IPS DF 4.7 (cell line): ENCODE measurements around the gene USP32.

Experiments used
- DNase-seq: peaks from one replicate; pipeline ENCODE4 v3.0.0-alpha.2; 2013; ENCODE audit warnings: low spot score; ENCODE audit errors: extremely low read depth

The USP32 gene

DNA sequence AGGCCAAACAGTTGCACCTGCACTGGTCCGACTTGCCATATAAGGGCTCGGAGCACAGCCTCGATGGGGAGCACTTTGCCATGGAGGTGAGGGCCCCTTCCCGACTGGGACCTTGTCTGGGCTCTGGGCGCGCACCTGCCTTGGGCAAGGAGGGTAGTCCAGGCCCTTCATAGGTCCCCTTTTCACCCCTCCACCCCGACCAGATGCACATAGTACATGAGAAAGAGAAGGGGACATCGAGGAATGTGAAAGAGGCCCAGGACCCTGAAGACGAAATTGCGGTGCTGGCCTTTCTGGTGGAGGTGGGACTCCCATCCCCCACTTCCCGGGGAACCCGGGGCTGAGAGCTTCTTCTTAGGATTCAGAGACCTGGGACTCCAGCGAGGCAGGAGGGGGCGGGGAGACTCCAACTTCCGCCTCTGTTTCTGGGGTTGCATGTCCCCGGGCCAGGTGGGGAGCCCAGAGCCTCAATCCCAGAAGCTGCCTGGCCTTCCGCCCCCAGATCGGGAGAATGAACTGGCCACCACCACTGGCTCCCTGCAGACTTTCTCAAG lies 234.4 kb downstream of the USP32 start:
- no peak for DNase-seq

DNA sequence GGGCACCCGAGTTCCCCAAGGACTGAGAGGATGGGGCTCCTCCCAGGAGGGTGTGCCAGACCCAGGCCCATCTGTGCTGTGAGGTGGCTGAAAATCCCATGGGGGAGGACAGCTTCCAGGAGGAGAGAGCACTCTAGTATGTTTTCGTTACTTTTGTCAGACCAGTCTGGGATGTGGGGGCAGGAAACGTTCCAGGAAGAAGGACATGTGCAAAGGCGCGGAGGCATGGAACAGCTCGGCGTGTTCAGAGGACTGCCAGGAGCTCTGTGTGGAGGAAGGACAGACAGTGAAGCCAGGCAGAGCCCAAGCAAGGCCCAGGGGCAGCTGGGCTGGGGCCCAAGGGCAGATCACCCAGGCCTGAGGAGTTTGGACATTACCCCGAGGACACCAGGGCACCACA lies 235.2 kb downstream of the USP32 start:
- no peak for DNase-seq

DNA sequence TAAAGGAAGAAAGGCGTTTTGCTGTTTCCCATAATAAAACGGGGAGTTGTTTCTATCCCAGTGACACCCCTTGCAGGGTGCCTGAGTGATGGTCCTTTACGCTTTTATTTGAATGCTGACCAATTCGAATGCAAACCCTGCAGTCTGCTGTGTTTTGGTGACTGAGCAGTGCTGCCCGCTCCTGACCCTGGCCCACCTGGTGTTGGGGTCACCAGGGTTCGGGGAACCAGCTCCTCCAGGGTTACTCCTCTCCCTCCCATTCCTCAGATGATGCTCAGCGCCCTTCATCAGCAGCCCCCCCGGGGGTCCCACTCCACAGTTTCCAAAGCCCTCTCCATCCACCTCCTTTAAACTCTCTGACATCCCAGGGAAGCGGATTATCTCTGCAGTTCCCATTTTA lies 236.1 kb downstream of the USP32 start:
- DNase-seq: no peak

DNA sequence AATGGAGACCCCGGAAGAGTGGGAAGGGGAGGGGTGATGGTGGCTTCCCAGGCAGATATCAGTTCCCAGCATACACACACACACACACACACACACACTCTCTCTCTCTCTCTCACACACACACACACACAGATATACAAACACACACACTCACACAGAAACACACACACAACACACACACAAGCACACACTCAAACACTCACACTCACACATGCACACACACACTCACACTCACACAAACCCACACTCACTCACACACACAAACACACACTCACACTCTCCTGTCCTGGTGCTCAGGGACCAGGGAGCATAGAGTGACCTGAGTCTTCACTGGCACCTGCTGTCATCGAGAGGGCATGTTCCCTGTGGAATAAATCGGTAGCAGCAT lies 236.5 kb downstream of the USP32 start:
- DNase-seq: no peak

GRCh38 chr17:60154616-60155426 lies 237.1 kb downstream of the USP32 start:
- no peak for DNase-seq

DNA sequence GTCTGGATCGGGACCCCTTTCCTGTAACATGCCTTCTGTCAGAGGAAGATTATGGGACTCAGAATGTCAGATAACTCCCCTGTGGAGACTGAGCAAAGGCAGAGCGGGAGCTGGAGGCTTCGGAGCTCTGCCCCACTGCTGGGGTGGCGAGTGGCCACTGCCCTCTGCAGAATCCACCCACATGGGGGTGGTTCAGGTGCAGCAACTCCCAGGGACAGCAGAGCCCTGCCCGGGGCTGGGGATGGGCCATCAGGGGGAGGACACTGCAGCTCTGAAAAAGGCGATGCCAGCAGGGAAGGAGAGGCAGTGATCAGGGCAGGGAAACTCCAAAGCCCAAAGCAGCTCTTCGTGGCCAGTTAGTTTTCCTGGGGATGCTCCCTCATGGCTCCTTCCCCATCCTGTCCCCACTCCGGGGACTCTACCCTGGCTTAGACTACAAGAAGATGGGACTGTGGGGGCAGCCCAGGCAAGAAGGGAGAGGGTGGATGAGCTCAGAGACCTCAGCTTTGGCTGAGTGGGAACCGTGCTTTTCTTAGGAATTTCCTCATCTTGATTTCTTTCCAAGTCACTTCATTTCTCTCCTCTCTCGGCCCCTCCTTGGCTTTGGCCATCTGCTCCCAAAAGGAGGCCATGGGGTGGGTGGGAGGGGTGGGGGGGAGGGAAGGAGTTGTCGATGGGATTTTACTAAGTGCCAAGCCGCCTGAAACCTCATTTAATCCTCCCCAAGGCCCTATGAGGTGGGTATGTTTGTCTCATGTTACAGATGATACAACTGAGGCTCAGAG lies 238.1 kb downstream of the USP32 start:
- no peak for DNase-seq

DNA sequence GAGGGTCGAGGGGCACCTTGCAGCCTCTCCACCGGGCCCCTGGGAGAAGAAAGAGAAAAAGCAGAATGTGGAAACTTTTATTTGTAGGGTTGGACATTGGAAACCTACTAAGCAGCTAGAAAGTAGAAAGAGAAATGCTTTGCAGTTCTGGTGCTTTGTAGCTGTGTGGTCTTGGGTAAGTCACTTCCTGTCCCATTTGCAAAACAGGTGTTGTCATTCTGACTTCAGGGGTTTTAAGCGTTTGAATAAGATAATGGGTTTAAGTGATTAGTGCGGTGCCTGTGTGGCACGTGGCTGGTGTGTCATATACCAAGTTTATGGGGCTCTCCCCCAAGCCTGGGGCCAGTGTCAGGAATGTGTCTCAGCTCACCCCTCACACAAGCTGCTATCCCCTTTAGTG lies 240.6 kb downstream of the USP32 start:
- DNase-seq: no peak

DNA sequence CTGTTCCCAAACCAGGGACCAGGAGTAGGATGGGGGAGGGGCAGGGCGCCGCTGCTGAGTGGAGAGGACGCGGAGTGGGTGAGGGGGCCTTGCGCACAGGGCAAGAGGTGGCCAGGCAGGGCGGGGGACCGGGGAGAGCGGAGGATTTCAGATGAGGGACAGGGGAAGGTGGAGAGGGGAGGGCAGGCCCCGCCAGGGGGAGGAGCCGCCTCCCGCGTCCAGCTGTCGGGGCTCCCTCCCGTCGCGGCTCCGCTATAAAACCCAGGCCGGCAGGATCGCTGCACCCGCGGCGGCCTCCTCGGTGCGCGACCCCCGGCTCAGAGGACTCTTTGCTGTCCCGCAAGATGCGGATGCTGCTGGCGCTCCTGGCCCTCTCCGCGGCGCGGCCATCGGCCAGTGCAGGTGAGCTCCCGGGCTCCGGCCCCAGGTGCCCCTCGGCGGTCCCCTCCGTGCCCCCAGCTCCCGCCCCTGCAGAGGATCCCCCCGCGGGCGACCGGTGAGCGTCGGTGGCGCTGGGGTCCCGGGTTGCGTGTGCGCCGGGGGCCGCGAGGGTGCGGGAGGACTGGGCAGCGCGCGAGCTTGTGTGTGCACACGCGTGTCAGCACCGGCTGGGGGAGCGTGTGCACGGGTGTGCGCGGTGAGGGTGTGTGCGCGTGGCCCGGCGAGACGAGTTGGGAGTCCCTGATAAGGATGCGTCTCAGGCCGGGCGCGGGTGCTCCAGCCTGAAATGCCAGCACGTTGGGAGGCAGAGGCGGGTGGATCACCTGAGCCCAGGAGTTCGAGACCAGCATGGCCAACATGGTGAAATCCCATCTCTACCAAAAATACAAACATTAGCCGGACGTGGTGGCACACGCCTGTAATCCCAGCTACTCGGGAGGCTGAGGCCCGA lies 242.0 kb downstream of the USP32 start, which contains the start of gene CA4:
CA4 (plus strand) TSS at position 283 of the 892 bp plus-strand sequence; CDS start at position 345, 62 bp downstream.
- no peak for DNase-seq

GRCh38 chr17:60148373-60148772 lies 243.6 kb downstream of the USP32 start:
- no peak for DNase-seq

DNA sequence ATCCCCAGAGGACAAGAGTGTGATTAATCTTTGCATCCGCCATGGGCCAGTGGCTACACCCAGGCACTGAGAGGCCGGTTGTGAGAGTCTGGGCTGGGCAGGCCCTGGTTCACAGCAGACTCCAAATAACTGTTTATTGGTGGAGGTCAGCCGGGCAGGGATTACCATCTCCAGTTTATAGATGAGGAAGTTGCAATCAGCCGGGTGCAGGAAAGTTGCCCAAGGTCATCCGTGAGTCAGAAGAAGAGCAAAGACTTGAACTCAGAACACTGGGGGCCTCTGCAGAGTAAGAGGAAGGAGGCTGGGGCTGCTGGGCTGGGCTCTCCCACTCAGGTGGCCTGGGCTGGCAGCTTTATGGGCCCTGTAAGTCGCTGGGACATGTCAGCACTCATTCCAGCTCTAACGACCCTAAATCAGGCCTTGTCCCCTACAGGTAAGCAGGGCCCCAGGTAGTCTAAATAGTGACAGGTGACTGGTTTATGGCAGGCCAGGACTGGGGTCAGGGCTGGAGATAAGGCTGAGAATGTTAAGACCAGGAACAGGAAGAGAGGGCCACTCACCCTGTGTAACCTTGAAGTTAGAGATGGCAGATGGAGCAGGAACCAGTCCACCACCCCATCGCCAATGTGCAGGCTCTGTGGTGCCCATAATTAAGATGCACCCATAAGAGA lies 244.2 kb downstream of the USP32 start:
- no peak for DNase-seq

DNA sequence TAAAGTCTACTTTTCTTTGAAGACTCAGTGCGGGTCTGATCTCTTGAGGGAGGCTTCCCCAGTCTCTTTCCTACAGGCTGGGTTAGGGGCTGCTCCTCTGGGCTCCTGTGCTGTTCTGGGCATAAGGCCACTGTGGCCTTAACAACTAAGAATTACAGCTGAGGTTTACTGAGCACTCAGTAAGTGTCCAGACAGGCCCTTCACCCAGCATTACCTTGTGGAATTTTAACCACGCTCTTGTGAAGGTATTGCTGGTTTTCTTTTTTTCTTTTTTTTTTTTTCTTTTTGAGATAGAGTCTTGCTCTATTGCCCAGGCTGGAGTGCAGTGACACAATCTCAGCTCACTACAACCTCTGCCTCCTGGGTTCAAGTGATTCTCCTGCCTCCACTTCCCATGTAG lies 245.7 kb downstream of the USP32 start:
- DNase-seq: no peak

GRCh38 chr17:60145006-60145935 lies 246.7 kb downstream of the USP32 start:
- no peak for DNase-seq

DNA sequence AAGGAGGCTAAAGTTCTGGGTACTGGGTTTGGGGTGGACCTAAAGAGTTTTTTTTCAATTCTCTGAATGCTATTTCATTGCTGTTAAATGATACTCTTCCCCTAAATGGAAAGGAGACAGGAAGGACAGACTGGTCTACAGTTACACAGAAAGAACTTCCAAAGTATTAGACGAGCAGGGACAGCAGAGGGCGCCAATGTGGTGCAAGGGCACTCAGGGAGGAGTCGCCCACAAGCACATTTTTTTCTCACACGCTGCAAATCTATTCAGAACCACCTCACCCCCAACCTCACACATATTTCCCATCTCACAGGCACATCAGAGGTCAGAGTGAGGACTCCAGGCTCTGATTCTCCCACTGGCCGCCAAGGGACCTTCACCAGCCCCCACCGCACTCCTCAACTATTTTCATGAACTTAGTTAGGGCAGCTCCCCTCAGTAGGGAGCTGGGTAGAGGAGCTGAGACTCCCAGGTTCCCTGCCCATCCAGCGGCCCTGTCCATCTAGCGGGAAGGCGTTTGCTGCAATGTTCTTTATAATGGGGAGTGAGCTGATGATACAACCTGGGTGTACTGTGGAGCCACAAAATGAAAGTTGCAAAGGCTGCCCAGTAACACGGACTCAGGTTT lies 248.9 kb downstream of the USP32 start:
- DNase-seq: peak; percentile 76

DNA sequence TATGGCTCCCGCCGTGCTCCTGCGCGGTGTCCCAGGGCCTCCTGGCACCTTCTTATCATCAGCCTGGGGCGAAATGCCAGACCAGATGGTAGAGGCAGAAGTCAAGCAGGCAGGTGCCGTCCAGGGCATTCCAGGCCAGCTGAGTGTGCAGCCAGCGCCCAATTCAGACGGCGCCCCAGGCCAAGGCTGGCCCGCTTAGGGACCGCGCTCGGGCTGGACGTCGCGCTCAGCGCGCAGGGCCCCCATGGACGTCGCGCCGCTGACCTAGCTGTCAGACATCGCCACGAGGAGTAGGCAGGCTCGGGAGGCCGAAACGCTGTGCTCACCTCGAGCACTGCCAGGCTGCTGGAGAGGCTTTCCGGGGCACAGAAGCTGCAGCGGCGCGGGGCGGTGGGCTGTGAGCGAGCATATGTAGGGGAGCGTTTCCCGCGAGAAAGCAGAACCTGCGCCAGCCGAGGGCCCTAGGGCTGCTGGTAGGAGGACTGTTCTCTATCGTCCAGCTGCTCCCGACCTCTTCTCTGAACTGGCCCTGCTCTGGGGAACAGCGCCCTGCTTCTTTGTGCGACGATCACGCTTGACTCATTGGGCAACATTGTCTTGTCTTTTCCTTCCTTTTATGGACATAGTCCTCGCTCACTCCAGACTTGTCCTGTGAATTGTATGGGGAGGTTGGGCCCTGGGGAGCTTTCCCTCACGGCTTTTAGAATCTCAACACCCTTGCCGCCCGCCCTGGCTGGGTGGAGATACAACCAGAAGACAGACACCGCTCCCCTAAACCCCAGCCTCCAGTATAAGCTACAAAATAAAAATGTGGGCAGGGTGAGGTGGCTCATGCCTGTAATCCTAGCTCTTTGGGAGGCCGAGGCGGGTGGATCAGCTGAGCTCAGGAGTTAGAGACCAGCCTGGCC lies 250.6 kb downstream of the USP32 start:
- DNase-seq: no peak

GRCh38 chr17:60139438-60140285 lies 252.3 kb downstream of the USP32 start:
- no peak for DNase-seq

- no peak for DNase-seq
These were observed 253.0 kb downstream of the USP32 start for GRCh38 chr17:60138769-60139437.

- no peak for DNase-seq
These were observed 254.2 kb downstream of the USP32 start for GRCh38 chr17:60137731-60138130.
